ENCODE measurements around the gene USP36.
"Not testable (repeated sequence)": the region's sequence is repeated elsewhere in the genome, so short reads cannot be mapped to it uniquely, and the experiment has no call there.

Gene USP36

GRCh38 chr17:78878261-78878660 lies 37.6 kb upstream of the USP36 start:
- no peak overlapping the region for H3K4me3 ChIP-seq (ENCODE audit: low read length)
- TF ChIP-seq ZNF274 (IDR thresholded peaks at IDR 0.05; ENCODE audit: low read depth, low read length) = no peak

- H3K4me3 ChIP-seq (ENCODE audit: low read length) = not testable (repeated sequence)
Measured at GRCh38 chr17:78876954-78877517, 36.4 kb upstream of the USP36 start.

GRCh38 chr17:78876094-78876597 lies 35.5 kb upstream of the USP36 start:
- TF ChIP-seq ZNF274 (IDR thresholded peaks at IDR 0.05; ENCODE audit: low read depth, low read length) = no peak
- H3K4me3 ChIP-seq (ENCODE audit: low read length) = no peak overlapping the region

- no peak for TF ChIP-seq ZNF274 (IDR thresholded peaks at IDR 0.05; ENCODE audit: low read depth, low read length)
- no peak overlapping the region for H3K4me3 ChIP-seq (ENCODE audit: low read length)
Measured at GRCh38 chr17:78875363-78876093, 34.9 kb upstream of the USP36 start.

- no peak for TF ChIP-seq ZNF274 (IDR thresholded peaks at IDR 0.05; ENCODE audit: low read depth, low read length)
- H3K4me3 ChIP-seq (ENCODE audit: low read length) = no peak overlapping the region
Measured at GRCh38 chr17:78873519-78874340, 33.1 kb upstream of the USP36 start.

GRCh38 chr17:78872486-78872885 lies 31.9 kb upstream of the USP36 start:
- H3K4me3 ChIP-seq (ENCODE audit: low read length) = no peak overlapping the region
- TF ChIP-seq ZNF274 (IDR thresholded peaks at IDR 0.05; ENCODE audit: low read depth, low read length) = no peak

- no peak overlapping the region for H3K4me3 ChIP-seq (ENCODE audit: low read length)
Measured at GRCh38 chr17:78870621-78871020, 30.0 kb upstream of the USP36 start.

GRCh38 chr17:78868391-78868790 lies 27.8 kb upstream of the USP36 start:
- TF ChIP-seq ZNF274 (IDR thresholded peaks at IDR 0.05; ENCODE audit: low read depth, low read length) = no peak

More at GRCh38 chr17:78870621-78871020, 30.0 kb upstream of the USP36 start:
- TF ChIP-seq ZNF274 (IDR thresholded peaks at IDR 0.05; ENCODE audit: low read depth, low read length) = no peak

GRCh38 chr17:78867046-78867445 lies 26.4 kb upstream of the USP36 start:
- not testable (repeated sequence) for H3K4me3 ChIP-seq (ENCODE audit: low read length)

More at GRCh38 chr17:78868391-78868790, 27.8 kb upstream of the USP36 start:
- H3K4me3 ChIP-seq (ENCODE audit: low read length) = no peak overlapping the region

GRCh38 chr17:78865682-78866390 lies 25.2 kb upstream of the USP36 start:
- H3K4me3 ChIP-seq (ENCODE audit: low read length) = no peak overlapping the region
- no peak for TF ChIP-seq ZNF274 (IDR thresholded peaks at IDR 0.05; ENCODE audit: low read depth, low read length)

- H3K4me3 ChIP-seq (ENCODE audit: low read length) = no peak overlapping the region
- no peak for TF ChIP-seq ZNF274 (IDR thresholded peaks at IDR 0.05; ENCODE audit: low read depth, low read length)
Measured at GRCh38 chr17:78864117-78864516, 23.5 kb upstream of the USP36 start.

- no peak overlapping the region for H3K4me3 ChIP-seq (ENCODE audit: low read length)
- no peak for TF ChIP-seq ZNF274 (IDR thresholded peaks at IDR 0.05; ENCODE audit: low read depth, low read length)
Measured at GRCh38 chr17:78862073-78863023, 21.7 kb upstream of the USP36 start.

GRCh38 chr17:78861229-78861628 lies 20.6 kb upstream of the USP36 start:
- no peak for TF ChIP-seq ZNF274 (IDR thresholded peaks at IDR 0.05; ENCODE audit: low read depth, low read length)
- H3K4me3 ChIP-seq (ENCODE audit: low read length) = no peak overlapping the region
